ENCODE data around the gene CMKLR1. TPM values are rescaled to one million over a fixed set of nuclear protein-coding genes. Genes with fewer than 3 reads are reported as not detected.

CMKLR1 gene
- total and polyA plus RNA-seq, 10 of the 15 experiments (the other 5 are each of a cell fraction or from before 2014, with no cell fraction given) = 13.8 to 52.3 (median 26.2) TPM

DNA sequence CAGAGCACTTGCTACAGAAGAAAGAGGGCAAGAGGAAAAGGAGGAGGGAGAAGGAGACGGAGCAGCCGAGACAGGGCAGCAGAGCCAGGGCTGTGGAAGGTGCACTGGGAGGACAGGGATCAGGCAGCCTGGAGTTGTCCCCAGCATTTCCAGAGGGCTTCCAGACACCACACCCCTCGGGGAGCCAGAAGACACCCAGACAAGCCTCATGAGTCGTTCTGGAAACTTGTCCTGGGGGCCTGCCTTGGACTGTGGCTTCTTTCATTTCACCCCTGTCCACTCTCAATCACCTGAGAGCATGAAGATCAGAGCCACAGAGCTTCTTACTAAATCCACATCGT, 14.1 kb downstream of the CMKLR1 start:
- FAIRE-seq (no peak), ATAC-seq (peak; percentile 16), DNase-seq (ENCODE audit: low read depth, low spot score) (no peak)
- Histone ChIP-seq H3K27ac (ENCODE audit: control insufficient read depth, insufficient read depth) (no peak overlapping the region), H3K4me3 (no peak overlapping the region), H3K9ac (ENCODE audit: control insufficient read depth, insufficient read depth, low read length) (no peak overlapping the region), H3K27me3 (replicated peaks in 1 of 2; ENCODE audit: control insufficient read depth in 2 of 2, insufficient read depth in 2 of 2, low read length in 1 of 2) (no peaks in the 10 kb centered on the region), H4K20me1 (ENCODE audit: control insufficient read depth, insufficient read depth) (no peaks in the 10 kb centered on the region), H3K36me3 (ENCODE audit: control insufficient read depth in 2 of 2, insufficient read depth in 2 of 2, low read length in 1 of 2) (no peaks in the 10 kb centered on the region), H2AFZ (ENCODE audit: control insufficient read depth, low read depth, low read length) (no peak overlapping the region), H3K4me1 (ENCODE audit: control insufficient read depth, insufficient read depth, low read length) (peaks cover 30% of the 10 kb centered on the region), H3K4me2 (ENCODE audit: control insufficient read depth, insufficient read depth) (peak overlapping the region; percentile 51; the same call in 1 of the 2 replicates), H3K9me3 (replicated peaks; ENCODE audit: control insufficient read depth, insufficient read depth, low read length) (peaks cover 4% of the 10 kb centered on the region; the same call in 2 of the 3 replicates), H3K79me2 (ENCODE audit: control insufficient read depth, insufficient read depth, low read length) (peaks cover 5% of the 10 kb centered on the region)
- RAD21 ChIA-PET (ENCODE audit: unreplicated experiment) = interaction anchor here (1.3 to 4.7 kb wide), 3 partner anchors 9 to 11 kb away, joined by 3 to 23 read pairs (median 7); no protein-coding TSS in a partner anchor
- SMC1A ChIA-PET (ENCODE audit: uncharacterized antibody, unreplicated experiment) = interaction anchor here (1.2 to 19.0 kb wide), 3 partner anchors 10 to 33 kb away, joined by 3 to 185 read pairs (median 4); partner anchors contain the start of gene CMKLR1
- WGBS (ENCODE audit: insufficient coverage, insufficient replicate concordance, low lambda C conversion rate, missing lambda C conversion rate) = 44% methylated on average over 5 of the region's 5 CpGs
- in situ Hi-C loops (cut with MboI) = no loop called here
- BruUV-seq (replicated peaks) = no TSS peak
- POLR2A ChIA-PET = interaction anchor here (1.2 kb wide), 1 partner anchor 8 kb away, joined by 3 read pairs; no protein-coding TSS in a partner anchor
- intact Hi-C loops (cut with micrococcal nuclease; ENCODE audit: unreplicated experiment) = no loop called here
- CTCF ChIA-PET = interaction anchor here (1.4 to 1.9 kb wide), 2 partner anchors 8 to 10 kb away, joined by 3 to 5 read pairs; no protein-coding TSS in a partner anchor
- 0 out of 2 replicates have a peak, but pooled peaks have one; percentile 13 for TF ChIP-seq EED (IDR thresholded peaks at IDR 0.05; ENCODE audit: low read depth)
- TF ChIP-seq MYC (IDR thresholded peaks at IDR 0.05; ENCODE audit: insufficient read depth, insufficient read length, insufficient replicate concordance, low read length, severe bottlenecking) = no peak

DNA sequence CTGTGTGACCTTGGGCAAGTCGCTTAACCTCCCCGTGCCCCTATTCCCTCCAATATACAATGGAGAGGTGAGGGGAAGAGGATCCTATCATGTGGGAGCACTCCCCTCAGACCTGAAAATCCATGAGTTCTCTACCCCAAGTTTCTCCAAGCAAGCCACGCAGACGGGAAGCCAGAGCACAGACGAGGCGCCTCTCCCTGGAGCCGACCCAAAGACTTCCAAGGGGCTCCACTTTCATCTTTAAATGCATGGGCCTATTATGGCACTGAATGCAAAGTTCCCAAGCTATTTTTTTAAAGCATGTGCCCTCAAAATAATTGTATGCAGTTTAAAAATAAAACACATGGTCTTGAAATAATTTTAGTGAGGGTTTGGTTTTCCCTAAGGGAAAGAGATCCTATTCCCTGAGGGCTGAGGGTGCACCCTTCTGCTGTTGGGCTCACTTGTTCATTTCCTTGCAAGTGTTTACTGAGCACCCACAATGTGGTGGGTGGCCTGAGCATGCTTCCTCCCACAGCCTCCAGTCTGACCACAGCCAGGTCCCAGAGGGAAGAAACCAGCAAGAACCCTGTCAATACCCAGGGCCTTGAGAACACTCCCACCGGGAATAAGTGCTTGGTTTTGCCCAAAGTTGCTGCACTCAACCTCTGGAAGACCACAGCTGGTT, 14.6 kb downstream of the CMKLR1 start:
- RAD21 ChIA-PET (ENCODE audit: unreplicated experiment) = interaction anchor here (0.8 to 4.7 kb wide), 3 partner anchors 8 to 26 kb away, joined by 3 to 23 read pairs (median 7); no protein-coding TSS in a partner anchor
- WGBS (ENCODE audit: insufficient coverage, insufficient replicate concordance, low lambda C conversion rate, missing lambda C conversion rate) = 51% methylated on average over 8 of the region's 8 CpGs
- Histone ChIP-seq H3K4me1 (ENCODE audit: control insufficient read depth, insufficient read depth, low read length) (peaks cover 30% of the 10 kb centered on the region), H3K79me2 (ENCODE audit: control insufficient read depth, insufficient read depth, low read length) (peaks cover 11% of the 10 kb centered on the region), H3K4me2 (ENCODE audit: control insufficient read depth, insufficient read depth) (peak overlapping the region; percentile 51; the same call in 1 of the 2 replicates), H3K27me3 (replicated peaks in 1 of 2; ENCODE audit: control insufficient read depth in 2 of 2, insufficient read depth in 2 of 2, low read length in 1 of 2) (no peaks in the 10 kb centered on the region), H2AFZ (ENCODE audit: control insufficient read depth, low read depth, low read length) (no peak overlapping the region), H3K9me3 (replicated peaks; ENCODE audit: control insufficient read depth, insufficient read depth, low read length) (peaks cover 4% of the 10 kb centered on the region; the same call in 2 of the 3 replicates), H4K20me1 (ENCODE audit: control insufficient read depth, insufficient read depth) (no peaks in the 10 kb centered on the region), H3K27ac (ENCODE audit: control insufficient read depth, insufficient read depth) (no peak overlapping the region), H3K9ac (ENCODE audit: control insufficient read depth, insufficient read depth, low read length) (no peak overlapping the region), H3K4me3 (no peak overlapping the region), H3K36me3 (ENCODE audit: control insufficient read depth in 2 of 2, insufficient read depth in 2 of 2, low read length in 1 of 2) (no peaks in the 10 kb centered on the region)
- SMC1A ChIA-PET (ENCODE audit: uncharacterized antibody, unreplicated experiment) = interaction anchor here (1.1 to 19.0 kb wide), 4 partner anchors 10 to 34 kb away, joined by 3 to 185 read pairs (median 4); partner anchors contain the start of gene CMKLR1
- CTCF ChIA-PET = no interaction called here
- ATAC-seq (no peak), FAIRE-seq (no peak), DNase-seq (ENCODE audit: low read depth, low spot score) (no peak)
- BruUV-seq (replicated peaks) = no TSS peak
- intact Hi-C loops (cut with micrococcal nuclease; ENCODE audit: unreplicated experiment) (loop anchor here (5.0 kb wide), 1 partner anchor 38 kb away; no protein-coding TSS in a partner anchor), in situ Hi-C loops (cut with MboI) (no loop called here)
- TF ChIP-seq, protein P1, sequence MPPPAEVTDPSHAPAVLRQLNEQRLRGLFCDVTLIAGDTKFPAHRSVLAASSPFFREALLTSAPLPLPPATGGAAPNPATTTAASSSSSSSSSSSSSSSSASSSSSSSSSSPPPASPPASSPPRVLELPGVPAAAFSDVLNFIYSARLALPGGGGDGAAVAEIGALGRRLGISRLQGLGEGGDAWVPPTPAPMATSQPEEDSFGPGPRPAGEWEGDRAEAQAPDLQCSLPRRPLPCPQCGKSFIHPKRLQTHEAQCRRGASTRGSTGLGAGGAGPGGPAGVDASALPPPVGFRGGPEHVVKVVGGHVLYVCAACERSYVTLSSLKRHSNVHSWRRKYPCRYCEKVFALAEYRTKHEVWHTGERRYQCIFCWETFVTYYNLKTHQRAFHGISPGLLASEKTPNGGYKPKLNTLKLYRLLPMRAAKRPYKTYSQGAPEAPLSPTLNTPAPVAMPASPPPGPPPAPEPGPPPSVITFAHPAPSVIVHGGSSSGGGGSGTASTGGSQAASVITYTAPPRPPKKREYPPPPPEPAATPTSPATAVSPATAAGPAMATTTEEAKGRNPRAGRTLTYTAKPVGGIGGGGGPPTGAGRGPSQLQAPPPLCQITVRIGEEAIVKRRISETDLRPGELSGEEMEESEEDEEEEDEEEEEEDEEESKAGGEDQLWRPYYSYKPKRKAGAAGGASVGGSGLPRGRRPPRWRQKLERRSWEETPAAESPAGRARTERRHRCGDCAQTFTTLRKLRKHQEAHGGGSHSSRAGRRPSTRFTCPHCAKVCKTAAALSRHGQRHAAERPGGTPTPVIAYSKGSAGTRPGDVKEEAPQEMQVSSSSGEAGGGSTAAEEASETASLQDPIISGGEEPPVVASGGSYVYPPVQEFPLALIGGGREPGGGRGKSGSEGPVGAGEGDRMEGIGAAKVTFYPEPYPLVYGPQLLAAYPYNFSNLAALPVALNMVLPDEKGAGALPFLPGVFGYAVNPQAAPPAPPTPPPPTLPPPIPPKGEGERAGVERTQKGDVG (CRISPR knock-in tag; IDR thresholded peaks at IDR 0.05) = no peak
- TF ChIP-seq RUNX3 (IDR thresholded peaks at IDR 0.05; ENCODE audit: low read length) = peak; percentile 32; the same call in 1 of the 2 replicates
- TF ChIP-seq EED (IDR thresholded peaks at IDR 0.05; ENCODE audit: low read depth) = peak; percentile 43; the same call in 1 of the 2 replicates
- no peak for TF ChIP-seq GABPA (IDR thresholded peaks at IDR 0.05; ENCODE audit: low read depth)
- no peak for TF ChIP-seq POU2F2 (IDR thresholded peaks at IDR 0.05; ENCODE audit: borderline replicate concordance, low read depth, low read length)
- TF ChIP-seq, protein P2, sequence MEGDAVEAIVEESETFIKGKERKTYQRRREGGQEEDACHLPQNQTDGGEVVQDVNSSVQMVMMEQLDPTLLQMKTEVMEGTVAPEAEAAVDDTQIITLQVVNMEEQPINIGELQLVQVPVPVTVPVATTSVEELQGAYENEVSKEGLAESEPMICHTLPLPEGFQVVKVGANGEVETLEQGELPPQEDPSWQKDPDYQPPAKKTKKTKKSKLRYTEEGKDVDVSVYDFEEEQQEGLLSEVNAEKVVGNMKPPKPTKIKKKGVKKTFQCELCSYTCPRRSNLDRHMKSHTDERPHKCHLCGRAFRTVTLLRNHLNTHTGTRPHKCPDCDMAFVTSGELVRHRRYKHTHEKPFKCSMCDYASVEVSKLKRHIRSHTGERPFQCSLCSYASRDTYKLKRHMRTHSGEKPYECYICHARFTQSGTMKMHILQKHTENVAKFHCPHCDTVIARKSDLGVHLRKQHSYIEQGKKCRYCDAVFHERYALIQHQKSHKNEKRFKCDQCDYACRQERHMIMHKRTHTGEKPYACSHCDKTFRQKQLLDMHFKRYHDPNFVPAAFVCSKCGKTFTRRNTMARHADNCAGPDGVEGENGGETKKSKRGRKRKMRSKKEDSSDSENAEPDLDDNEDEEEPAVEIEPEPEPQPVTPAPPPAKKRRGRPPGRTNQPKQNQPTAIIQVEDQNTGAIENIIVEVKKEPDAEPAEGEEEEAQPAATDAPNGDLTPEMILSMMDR (IDR thresholded peaks at IDR 0.05 in 2 of 3, conservative IDR thresholded peaks at IDR 0.05 in 1 of 3; ENCODE audit: control insufficient read depth in 2 of 3, extremely low read depth in 1 of 3, insufficient read depth in 1 of 3, low read depth in 3 of 3, low read length in 3 of 3) = no peak
- TF ChIP-seq ATF7 (IDR thresholded peaks at IDR 0.05; ENCODE audit: low read depth) = no peak
- TF ChIP-seq BCL11A (IDR thresholded peaks at IDR 0.05; ENCODE audit: low read depth, low read length) = no peak
- POLR2A ChIA-PET = interaction anchor here (1.2 kb wide), 1 partner anchor 9 kb away, joined by 3 read pairs; no protein-coding TSS in a partner anchor
